Occipital lobe (tissue), 2 donors: ENCODE measurements around the gene TRDN. TPM values are rescaled to one million over a fixed set of nuclear protein-coding genes. Genes with fewer than 3 reads are reported as not detected.
"Not testable (repeated sequence)": the region's sequence is repeated elsewhere in the genome, so short reads cannot be mapped to it uniquely, and the experiment has no call there.

ENCODE experiments used
- DNase-seq: peaks from one replicate; lab custom pipeline; 2025; lab: John Stamatoyannopoulos, UW
- total RNA-seq: library from RNA; depleted of rRNA; stranded (reverse); fragments of >200 nt; gene quantifications from one replicate; pipeline ENCODE4 v1.2.3, GENCODE V29; 2014

The TRDN gene
- total RNA-seq, 1 donor from 2014 or later, result 0.94 TPM

DNA sequence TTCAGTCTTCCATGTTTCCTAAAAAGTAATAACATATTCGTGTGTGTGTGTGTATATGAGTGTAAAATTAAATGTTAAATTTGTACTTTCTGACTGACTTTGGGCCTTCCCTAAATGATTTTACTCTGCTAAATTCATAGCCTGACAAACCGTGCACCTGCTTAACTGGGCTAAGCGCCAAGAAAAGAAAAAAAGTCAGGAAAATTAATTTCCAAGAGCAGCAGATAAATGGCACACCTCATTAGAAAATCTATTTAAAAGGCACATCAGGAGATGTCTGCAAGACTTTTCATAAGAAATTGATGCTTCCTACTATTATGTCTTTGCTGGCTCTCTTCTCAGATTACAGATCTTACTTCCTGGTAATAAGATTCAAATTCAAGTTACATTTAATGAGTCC lies 72.4 kb downstream of the TRDN start:
- DNase-seq, result no peak

DNA sequence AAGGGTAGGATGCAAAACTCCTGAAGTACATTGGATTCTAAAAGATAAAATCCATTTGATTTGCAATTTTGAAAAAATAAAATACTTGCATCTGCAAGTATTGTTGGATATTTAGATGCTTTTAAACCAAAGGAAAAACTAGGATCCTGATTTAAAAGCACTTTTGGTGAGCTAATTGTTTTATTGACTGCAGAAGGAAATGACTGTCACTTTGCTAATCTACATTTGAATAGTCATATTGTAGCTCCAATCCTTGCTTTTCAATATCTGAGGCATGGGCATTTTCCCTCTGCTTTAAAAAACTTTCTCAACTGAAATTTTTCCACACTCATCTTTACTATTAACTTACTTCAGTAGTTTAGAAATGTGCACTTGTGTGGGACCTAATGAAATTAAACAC lies 74.1 kb downstream of the TRDN start:
- DNase-seq, result no peak

DNA sequence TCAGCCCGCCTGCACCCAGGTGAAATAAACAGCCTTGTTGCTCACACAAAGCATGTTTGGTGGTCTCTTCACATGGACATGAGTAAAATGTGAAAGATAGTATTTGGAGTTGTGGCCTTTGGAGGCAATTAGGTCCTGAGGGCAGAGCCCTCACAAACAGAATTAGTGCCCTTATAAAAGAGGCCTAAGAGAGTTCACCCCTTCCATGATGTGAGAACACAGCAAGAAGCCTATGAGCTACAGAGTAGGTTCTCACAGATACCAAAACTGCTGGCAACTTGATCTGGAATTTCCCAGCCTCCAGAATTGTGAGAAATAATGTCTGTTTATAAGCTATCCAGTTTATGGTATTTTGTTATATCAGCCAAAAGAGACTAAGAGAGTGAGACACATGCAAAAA lies 74.5 kb downstream of the TRDN start:
- DNase-seq, result no peak

DNA sequence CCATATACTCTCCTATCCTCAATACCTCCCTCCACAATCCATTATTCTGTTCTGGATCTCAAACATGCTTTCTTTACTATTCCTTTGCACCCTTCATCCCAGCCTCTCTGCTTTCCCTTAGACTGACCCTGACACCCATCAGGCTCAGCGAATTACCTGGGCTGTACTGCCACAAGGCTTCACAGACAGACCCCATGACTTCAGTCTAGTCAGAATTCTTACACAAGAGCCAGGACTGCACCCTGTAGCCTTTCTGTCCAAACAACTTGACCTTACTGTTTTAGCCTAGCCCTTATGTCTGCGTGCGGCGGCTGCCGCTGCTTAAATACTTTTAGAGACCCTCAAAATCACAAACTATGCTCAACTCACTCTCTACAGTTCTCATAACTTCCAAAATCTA lies 76.9 kb downstream of the TRDN start:
- not testable (repeated sequence) for DNase-seq

DNA sequence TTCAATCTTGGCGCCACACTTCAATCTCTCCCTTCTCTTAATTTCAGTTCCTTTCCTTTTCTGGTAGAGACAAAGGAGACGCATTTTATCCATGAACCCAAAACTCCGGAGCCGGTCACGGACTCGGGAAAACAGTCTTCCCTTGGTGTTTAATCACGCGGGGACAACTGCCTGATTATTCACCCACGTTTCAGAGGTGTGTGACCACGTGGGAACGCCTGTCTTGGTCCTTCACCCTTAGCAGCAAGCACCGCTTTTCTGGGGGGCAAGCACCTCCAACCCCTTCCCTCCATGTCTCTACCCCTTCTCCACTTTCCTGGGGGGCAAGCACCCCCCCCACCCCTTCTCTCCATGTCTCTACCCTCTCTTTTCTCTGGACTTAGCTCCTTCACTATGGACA lies 79.3 kb downstream of the TRDN start:
- DNase-seq, result not testable (repeated sequence)

DNA sequence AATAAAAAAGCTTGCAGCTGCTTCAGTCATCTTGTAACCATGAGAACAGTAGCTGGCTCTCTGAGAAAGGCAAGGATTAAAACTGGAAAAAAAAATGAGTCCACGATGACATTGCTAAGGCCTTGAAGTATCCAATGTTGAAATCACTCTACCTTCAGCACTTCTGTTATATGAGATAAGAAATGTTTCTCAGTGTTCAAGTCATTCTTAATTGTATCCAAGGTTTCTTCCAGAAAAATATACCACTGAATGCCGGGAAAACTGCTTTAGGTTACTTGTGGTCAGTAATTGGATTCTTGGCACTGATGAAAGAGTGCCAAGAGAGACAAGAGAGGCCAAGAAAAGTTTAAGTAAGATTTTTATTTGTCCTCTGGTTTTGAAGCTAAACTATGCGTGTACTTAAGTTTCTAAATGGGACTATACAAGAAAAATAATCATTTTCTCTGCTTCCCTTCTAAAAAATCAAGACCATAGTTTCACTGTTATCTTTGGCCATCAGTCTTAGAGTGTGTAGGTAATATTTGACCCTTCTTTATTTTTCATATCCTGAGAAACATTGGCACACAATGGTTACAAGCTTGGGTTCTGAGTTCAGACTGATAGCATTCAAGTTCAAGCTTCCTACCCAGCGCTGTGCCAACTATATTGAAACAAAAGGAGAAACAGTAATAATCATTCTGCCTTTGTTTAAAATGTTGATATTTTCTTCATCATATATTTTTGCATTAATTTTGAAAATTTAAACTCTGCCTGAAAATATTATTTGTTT lies 84.6 kb downstream of the TRDN start:
- no peak for DNase-seq

DNA sequence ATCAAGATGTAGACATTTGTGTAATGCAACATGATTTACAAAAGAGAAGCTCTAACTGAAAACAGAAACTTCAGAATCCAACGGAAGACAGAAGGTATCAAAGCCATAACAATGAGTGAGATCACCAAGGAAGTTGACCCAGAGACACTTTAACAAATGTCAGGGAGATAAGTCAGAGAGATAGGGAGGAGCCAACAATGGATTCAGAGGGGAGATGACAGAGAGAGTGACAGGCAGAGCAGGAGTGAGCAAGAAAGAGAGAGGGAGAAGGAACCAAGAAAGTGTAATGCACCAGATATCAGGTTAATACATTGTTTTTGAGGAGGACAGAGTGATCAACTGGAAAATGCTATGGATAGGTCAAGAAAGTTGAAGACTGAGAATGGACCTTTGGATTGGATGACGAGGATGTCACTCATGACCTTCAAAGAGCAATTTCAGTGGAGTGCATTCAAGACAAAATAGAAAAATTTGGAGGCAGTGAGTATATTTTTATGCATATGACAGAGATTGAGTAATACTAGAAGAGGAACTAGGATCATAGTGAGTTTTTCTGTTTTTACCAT lies 86.6 kb downstream of the TRDN start:
- DNase-seq, result no peak

DNA sequence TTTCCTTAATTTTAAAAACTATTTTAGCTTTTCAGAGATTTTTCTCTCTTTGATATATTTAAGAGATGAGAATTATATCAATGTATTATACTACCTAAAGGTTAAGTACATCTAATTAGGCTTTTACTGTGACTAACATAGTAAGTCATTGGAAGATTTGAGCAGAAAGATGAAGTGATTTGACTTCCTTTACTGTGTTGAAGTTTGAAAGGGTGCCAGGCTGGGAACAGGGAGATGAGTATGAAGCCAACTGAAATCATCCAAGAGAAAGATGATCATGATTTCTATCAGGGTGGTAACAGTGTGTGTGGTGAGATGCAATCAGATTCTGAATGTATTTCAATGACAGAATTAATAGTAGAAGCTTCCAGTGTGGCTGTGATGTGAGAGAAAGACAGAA lies 87.3 kb downstream of the TRDN start:
- no peak for DNase-seq

DNA sequence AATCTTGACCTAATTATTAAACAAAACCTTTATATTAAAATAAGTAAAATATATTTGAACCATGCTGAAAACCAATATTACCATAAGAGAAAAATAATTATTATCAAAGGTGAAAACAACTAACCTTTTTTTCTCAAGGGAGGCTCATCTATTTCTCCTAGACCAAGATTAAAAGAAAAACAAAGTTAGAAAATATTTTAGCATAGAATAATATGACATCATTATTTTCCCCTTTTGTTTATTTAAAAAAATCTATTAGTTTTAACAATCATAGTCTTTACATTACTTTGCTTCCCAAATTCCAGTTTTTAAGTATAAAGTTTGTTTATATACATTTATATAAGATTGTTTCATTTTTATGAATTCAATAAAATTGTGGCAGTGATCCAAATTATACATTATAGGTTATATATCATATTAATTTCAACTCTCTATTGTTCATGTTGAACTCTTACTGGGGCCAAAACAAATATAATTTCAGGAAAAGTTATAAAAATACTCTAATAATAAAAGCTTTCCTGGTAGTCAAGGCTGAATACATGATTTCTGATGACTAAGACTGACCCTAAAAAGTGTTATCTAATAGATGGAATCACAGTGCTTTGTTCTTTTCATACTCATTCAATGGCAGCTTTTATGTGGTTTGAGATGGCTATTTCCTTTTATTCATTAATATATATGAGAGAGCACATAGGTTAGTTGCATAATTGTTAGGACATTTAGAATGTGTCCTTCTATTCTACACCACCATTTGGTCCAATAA lies 89.4 kb downstream of the TRDN start:
- DNase-seq, result no peak

DNA sequence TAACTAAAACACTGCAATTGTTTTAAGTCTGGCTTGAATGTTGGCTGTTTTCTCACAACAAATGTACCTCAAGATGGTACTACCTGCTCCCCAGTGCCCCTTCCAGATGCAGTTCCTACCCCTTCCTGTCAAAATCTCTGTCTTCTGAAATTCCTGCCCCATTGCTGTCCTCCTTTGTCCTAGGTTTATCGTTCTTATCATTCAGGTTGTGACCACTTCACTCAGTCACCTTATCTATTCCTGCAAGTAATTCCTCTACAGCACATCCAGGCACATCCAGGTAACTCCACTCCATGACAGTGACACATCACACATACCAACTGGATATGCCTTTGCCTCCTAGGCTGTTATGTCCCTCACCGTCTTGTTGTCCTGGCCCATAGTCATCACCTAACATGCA lies 90.2 kb downstream of the TRDN start:
- no peak for DNase-seq

DNA sequence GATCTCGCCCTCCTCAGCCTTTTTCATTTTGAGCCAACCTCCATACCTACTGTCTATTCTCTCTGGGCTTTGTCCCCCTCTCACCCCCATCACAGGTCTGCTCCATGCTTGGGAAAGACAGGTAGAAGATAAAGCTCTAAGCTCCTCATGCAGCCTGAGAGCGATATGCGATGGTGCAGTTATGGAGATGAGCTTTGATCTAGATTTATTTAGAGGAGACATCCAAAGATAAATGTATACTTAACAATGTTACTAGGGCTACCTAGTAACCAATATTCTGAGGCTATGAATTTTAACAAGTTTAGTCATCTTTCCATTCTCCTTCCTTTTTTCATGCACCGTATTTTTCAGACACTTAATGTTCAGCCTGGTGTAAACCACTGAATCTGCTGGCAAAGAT lies 95.3 kb downstream of the TRDN start:
- DNase-seq, result no peak

DNA sequence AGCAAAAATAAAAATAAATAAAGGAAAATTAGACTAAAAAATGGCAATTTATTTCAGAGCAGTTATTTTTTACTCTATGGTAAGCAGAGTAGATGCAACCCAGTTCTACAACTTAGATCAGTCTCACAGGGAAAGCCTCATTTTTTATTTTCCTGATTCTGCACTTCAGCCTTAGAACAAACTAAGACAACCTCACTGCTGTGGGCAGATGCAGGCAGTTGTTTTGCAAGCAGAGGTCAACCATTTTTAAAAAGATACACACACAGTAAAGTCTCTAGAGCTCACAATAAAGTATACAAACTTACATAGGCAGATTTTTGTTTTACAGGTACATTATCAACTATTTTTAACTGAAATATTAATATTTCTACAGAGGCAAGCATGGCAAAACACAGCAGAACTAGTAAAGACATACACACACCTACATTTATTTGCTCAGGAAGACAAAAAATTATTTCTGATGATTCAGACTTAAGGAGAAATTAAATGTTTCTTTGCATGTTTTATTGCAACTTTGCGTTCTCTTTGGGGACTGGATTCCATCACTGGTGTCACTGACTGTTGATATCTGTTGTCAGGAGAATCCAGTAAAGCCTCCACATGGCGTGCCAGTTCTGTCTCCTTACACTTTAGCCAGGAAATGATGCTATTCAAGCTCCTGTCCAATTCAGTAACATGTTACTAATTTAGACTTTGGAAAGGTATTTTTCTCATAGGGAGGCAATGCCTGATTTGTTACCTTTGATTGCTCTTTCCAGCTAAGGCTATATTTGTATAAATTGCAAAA lies 102.7 kb downstream of the TRDN start:
- DNase-seq, result no peak

DNA sequence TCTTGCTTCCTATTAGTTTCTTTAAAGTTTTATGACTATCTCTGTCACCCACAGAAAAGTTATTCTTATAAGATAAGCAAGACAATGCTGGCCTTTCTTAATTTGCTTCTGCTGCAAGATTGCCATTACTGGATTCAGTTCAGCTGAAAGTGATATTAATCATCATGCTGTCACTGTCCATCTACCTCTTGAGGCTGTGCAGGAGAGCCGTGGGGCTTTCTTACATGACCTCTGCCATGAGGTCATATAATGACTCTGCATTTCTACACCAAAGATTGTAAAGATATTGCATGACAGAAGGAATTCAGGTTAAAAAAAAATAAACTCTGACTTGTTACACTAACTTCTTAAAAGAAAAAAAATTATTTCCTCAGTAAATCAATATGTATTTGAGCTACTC lies 106.9 kb downstream of the TRDN start:
- no peak for DNase-seq

DNA sequence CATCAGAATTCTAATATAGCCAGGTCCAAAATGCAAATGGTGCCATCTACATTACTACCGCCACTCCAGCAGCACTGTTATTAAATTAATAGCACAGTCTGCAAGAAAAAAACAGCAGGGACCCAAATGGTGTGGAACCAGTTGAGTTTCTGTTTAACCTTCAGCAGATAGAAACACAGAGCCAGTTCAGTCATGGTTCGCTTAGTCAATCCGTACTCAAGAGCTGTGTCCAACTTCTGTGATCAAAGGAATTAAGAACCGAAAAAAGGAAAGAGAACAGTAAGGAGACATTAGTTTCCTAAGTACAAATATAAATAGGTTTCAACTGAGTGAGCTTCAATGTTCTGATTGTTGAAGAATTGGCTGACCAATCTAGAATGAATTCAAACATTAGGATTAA lies 107.7 kb downstream of the TRDN start:
- DNase-seq, result no peak

DNA sequence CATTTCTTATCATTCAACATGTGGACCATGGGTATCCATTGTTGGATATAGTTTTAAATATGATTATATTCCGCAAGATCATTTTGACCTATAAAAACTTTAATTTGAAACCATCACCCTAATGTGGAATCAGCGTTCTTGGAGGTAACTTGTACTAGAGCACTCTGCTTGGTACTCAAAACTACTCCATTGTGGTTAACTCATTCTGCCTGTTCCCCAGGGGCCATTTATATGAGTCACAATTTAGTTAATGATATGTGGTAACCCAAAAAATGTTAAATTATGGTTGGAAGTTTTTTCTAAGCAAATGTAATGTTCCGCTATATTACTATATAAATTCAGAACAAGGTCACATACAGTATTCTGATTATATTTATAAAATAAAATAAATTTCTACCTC lies 109.3 kb downstream of the TRDN start:
- DNase-seq, result no peak

DNA sequence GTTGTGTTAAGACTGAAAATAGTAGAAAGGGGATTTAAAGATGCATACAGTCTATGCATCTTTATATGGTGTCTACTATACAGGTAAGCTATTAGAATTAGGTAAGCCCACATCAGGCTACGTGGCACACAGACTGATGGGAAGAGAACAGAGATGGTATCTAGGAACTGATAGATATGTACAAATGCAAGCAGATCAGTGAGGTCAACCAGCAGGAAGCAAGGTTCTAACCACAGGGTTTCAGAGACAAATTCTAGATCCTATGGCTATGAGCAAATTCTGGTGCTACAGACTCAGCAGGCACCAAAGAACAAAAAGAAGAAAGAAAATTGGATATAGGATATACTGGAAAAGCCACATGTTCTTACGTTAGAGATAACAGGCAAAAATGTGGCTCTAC lies 110.6 kb downstream of the TRDN start:
- DNase-seq, result no peak

DNA sequence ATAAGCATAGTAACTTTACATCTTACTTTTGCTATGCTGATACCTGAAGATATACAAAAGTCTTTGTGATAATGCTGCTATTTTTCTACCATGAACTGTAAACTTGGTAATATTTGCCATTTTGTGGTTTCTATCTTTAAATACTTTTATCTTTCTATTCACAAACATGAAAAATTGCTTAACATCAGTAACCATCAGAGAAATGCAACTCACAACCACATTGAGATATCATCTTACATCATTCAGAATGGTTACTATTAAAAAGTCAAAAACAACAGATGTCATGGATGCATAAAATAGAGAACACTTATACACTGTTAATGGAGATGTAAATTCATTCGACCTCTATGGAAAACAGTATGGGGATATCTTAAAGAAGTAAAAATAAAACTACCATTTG lies 112.0 kb downstream of the TRDN start:
- no peak for DNase-seq

DNA sequence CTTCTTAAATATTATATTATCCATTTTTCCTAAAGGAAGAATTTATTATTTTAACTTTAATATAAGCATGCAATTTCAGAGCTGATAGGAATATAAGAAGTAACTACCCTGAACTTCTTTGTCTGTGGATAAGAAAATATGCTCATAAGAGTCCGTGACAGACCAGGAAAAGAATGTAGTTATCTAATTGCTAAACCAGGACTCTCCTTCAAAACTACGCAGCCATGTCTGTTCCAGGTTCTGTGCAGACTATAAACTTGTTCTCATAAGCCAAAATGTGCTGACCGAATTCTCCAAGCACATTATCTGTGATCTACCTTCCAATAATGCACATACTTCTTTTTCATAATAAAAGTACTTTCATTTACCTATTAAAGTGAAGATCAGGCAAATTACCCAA lies 116.5 kb downstream of the TRDN start:
- DNase-seq, result no peak

DNA sequence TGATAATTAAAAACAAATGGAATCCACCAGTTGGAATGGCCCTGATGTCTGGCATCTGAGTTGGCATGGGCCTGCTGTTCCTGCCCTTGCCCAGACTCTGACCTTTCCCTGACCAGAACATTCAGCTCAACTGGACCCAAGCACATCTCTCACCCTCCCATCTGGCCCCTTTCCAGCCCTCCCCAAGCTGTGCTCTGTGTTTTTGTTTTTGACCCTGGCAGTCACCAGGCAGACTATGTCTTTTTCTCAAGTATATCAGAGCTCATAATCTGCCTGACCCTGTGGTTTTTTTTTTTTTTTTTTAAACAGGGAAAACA lies 117.6 kb downstream of the TRDN start:
- peak; percentile 1 for DNase-seq

DNA sequence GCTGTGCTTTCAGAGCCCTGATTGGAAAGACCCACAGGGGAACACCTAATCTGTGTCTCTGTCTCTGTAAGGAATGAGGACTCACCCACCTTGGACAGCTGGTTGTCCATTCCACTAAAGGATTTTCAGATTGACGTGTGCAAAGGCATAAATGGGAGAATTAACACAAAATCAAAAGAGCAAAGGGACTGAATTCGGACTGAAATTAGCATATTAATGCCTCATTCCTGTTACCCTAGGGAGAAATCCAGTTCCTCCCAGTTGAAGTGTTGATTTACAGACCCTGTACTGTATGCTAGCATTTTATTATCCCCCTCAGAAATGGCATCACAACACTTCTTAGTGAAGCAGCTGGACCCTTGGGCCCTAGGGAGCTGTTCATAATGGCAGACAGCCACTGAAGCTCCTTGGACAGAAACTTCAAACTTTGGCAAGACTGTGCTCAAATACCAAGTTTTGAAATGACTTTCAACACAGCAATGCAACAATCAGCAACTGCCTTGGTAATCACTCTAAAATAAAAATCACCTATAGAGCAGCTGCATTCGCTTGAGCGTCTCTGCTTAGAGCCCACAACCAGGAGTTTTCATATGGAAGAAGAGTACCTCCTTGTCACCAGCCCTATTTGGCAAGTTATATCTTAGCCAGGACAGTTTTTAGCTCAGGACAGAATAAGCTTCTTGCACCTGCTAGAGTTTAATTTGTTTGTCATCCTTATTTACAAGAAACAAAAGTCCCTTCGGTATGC lies 118.1 kb downstream of the TRDN start:
- DNase-seq, result no peak

DNA sequence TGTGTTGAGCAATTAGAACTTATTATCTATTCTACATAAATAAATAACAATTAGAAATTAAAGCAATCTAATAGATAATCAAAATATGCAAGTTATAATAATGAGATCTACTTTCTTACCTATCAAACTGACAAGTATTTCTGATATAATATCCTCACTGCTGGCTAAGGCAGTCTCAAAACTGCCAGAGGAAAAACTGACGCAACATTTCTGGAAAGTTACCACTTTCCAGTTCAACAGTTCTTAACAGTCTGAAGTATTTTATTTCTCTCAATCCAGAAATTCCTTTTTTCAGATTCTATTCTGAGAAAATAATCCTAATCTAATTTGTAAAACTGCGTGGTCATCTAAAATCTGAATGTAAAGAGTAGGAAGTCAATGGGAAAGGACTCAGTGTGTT lies 121.0 kb downstream of the TRDN start:
- DNase-seq, result no peak

DNA sequence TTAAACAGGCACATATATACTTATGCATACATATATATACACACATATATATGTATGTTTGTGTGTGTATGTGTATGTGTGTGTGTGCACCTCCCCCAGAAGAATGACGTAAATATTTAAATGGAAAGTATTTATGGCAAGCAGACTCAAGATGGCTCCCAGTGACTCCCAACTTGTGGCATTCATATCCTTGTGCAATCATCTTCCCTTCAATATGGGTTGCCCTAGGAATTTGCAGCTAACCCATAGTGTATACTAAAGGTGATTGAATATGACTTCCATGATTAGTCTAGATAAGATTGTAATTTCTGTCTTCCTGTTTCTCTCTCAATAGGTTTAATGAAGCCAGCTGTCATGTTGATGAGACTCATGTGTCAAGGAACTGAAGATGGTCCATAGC lies 127.6 kb downstream of the TRDN start:
- no peak for DNase-seq
